Measurements from ENCODE around the gene IL2RA. TPM values are rescaled to one million over a fixed set of nuclear protein-coding genes. Genes with fewer than 3 reads are reported as not detected.

The IL2RA gene
- not detected in 2 replicates for total RNA-seq

DNA sequence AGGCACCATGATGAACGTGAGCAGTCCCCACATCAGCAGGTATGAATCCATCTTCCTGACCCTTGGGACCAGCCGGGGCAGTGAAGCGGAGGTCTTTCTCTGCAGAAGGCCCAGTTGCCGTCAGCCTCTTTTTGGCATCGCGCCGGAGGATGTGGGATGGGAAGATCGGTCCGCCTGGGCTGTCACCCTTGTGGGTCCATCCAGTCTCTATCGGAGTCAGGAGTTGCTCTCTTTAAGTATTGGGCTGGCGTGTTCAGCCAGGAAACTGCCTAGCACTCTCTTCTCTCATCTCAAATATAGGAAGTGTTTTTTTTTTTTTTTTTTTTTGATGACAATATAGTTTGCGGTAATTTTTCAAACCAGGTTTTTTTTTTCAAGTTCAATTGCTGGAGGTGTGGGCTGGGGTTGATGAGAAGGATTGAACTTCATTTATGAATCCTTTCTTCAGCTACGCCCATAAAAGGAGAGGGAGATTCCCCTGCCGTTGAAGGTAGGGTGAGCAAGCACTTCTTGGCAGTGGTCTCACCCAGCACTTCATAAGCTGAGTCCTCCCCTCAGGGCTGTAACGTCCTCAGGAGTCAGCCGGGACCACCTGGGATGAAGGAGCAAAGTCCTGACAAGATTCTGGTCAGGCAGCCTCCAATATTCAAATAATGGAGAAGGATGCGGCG, at the start of gene IL2RA:
IL2RA (minus strand) TSS at position 267 of the 671 bp plus-strand sequence; CDS start at position 51, 216 bp downstream.

GRCh38 chr10:6088721-6089333, 26.7 kb upstream of the IL2RA start, which contains the start of gene RBM17:
RBM17 (plus strand) TSS chr10:6089034; CDS start chr10:6097066, 8,032 bp downstream.

GRCh38 chr10:5977471-5978229, 84.5 kb downstream of the IL2RA start, which contains the start of gene IL15RA:
IL15RA (minus strand) TSS chr10:5977543; CDS start chr10:5977492, 51 bp downstream.

Other genes with a start within 250 kb of the IL2RA start
- gene GDI2, start 248.9 kb downstream of the IL2RA start, total RNA-seq = 347 and 360 TPM in 2 replicates
- gene ANKRD16, start 172.5 kb downstream of the IL2RA start, total RNA-seq = 6.2 and 8.3 TPM in 2 replicates
- 56.2 and 57.6 TPM in 2 replicates for gene FBH1, start 172.1 kb downstream of the IL2RA start, total RNA-seq
- gene IL15RA, start 84.8 kb downstream of the IL2RA start, total RNA-seq = 7.6 and 9.8 TPM in 2 replicates
- 24.8 and 40.2 TPM in 2 replicates for gene RBM17, start 26.7 kb upstream of the IL2RA start, total RNA-seq
- gene PFKFB3, start 140.6 kb upstream of the IL2RA start, total RNA-seq = 17.3 and 18.2 TPM in 2 replicates